Measurements from ENCODE around the gene MSMB. TPM values are rescaled to one million over a fixed set of nuclear protein-coding genes. Genes with fewer than 3 reads are reported as not detected.
"Not testable (repeated sequence)": the region's sequence is repeated elsewhere in the genome, so short reads cannot be mapped to it uniquely, and the experiment has no call there.

The MSMB gene
- total and polyA plus RNA-seq, 2 of the 4 experiments (the other 2 are of a cell fraction), result not detected

GRCh38 chr10:45984473-45984872 lies 61.6 kb downstream of the MSMB start:
- H3K4me2 ChIP-seq (ENCODE audit: low read depth, low read length); ATAC-seq (ENCODE audit: low read depth); H3K4me1 ChIP-seq (ENCODE audit: control insufficient read depth, insufficient read depth, low read length); H2AK5ac ChIP-seq (ENCODE audit: low read depth, low read length); H2BK20ac ChIP-seq (ENCODE audit: low read depth, low read length); H3K9me1 ChIP-seq (ENCODE audit: insufficient read depth, low read length); H3K18ac ChIP-seq (ENCODE audit: low read depth, low read length); dilution Hi-C loops (cut with HindIII; ENCODE audit: low sequenced_read_pairs, unreplicated experiment); CTCF ChIA-PET; H2BK5ac ChIP-seq (ENCODE audit: low read depth, low read length, poor library complexity, severe bottlenecking); H2BK15ac ChIP-seq (ENCODE audit: low read depth, low read length); H3K56ac ChIP-seq (ENCODE audit: extremely low read depth, insufficient read depth, low read length); H4K91ac ChIP-seq (ENCODE audit: insufficient read depth, low read depth, low read length); H3K79me1 ChIP-seq (ENCODE audit: low read depth in 1 of 2, low read length in 2 of 2); H4K5ac ChIP-seq (ENCODE audit: low read depth, low read length); H2AFZ ChIP-seq (replicated peaks; ENCODE audit: low read length, poor library complexity); H2AK9ac ChIP-seq (replicated peaks; ENCODE audit: low read depth, low read length, poor library complexity); H3K27ac ChIP-seq (ENCODE audit: insufficient read depth, low read length); H3K23ac ChIP-seq (ENCODE audit: low read depth, low read length); H3K36me3 ChIP-seq (ENCODE audit: control insufficient read depth, insufficient read depth, low read length); in situ Hi-C loops (cut with MboI; ENCODE audit: low sequenced_read_pairs); H4K8ac ChIP-seq (ENCODE audit: low read depth in 2 of 2, low read length in 2 of 2); H3K27me3 ChIP-seq (ENCODE audit: control insufficient read depth, insufficient read depth, low read length); H3K4me3 ChIP-seq (ENCODE audit: insufficient read depth, low read depth, low read length); H3K14ac ChIP-seq (replicated peaks; ENCODE audit: low read depth, low read length); H3K4ac ChIP-seq (ENCODE audit: low read depth, low read length); H4K20me1 ChIP-seq (ENCODE audit: insufficient read depth, low read length); H3K9ac ChIP-seq (ENCODE audit: low read depth, low read length); BruUV-seq (replicated peaks); intact Hi-C loops (cut with micrococcal nuclease); POLR2A ChIA-PET (ENCODE audit: unreplicated experiment); H3K9me3 ChIP-seq (ENCODE audit: control insufficient read depth, insufficient read depth, low read length); H2BK120ac ChIP-seq (ENCODE audit: low read depth, low read length): not testable (repeated sequence)
- DNase-seq, result peak; percentile 27
- no CpG with 5 or more reads among the region's 2 CpGs for WGBS, 2 experiments (ENCODE audit: extremely low coverage in 2 of 2, insufficient read length in 1 of 2)
